Loucy (cell line): Measurements from ENCODE around the gene DTX1.

Experiments used
- H2AFZ ChIP-seq: fragments of 200-600 bp; sonication (generic); 2 replicates; pipeline ENCODE4 v1.6.0; 2016; ENCODE audit warnings: antibody characterized with exemption, mild to moderate bottlenecking, low read length, moderate library complexity
- H3F3A ChIP-seq: fragments of 200-600 bp; 2 replicates; pipeline ENCODE4 v1.6.0; 2016; ENCODE audit warnings: antibody characterized with exemption, low read depth, mild to moderate bottlenecking
- H3K27me3 ChIP-seq: fragments of 200-600 bp; sonication (generic); 2 replicates; pipeline ENCODE4 v1.6.1; 2014; ENCODE audit warnings: low read length, mild to moderate bottlenecking; ENCODE audit not compliant: insufficient read depth, poor library complexity, severe bottlenecking
- H3K36me3 ChIP-seq: fragments of 200-600 bp; sonication (generic); 2 replicates; pipeline ENCODE4 v1.6.1; 2016; ENCODE audit warnings: low read length; ENCODE audit not compliant: insufficient read depth
- H3K4me1 ChIP-seq: fragments of 200-600 bp; sonication (generic); 2 replicates; pipeline ENCODE4 v1.5.1; 2014; ENCODE audit warnings: low read length, mild to moderate bottlenecking; ENCODE audit not compliant: insufficient read depth, poor library complexity, severe bottlenecking
- H3K4me2 ChIP-seq: fragments of 200-600 bp; sonication (generic); 2 replicates; pipeline ENCODE4 v1.6.0; 2014; ENCODE audit warnings: antibody characterized with exemption, low read length, low read depth, mild to moderate bottlenecking; ENCODE audit not compliant: poor library complexity, severe bottlenecking
- H3K4me3 ChIP-seq: fragments of 200-600 bp; sonication (generic); 2 replicates; pipeline ENCODE4 v1.5.1; 2014; ENCODE audit warnings: low read length, mild to moderate bottlenecking, mixed read lengths; ENCODE audit not compliant: poor library complexity, severe bottlenecking
- H3K79me2 ChIP-seq: fragments of 200-600 bp; sonication (generic); 2 replicates; pipeline ENCODE4 v1.6.1; 2014; ENCODE audit warnings: low read length; ENCODE audit not compliant: insufficient read depth
- H3K9ac ChIP-seq: fragments of 200-600 bp; sonication (generic); 2 replicates; pipeline ENCODE4 v1.6.0; 2014; ENCODE audit warnings: mild to moderate bottlenecking, low read depth, low read length, moderate library complexity; ENCODE audit not compliant: poor library complexity, severe bottlenecking
- H3K9me2 ChIP-seq: fragments of 200-600 bp; sonication (generic); replicated peaks from 2 replicates; pipeline ENCODE4 v1.6.1; 2016; ENCODE audit warnings: low read depth, low read length, mixed read lengths
- H3K9me3 ChIP-seq: fragments of 200-600 bp; sonication (generic); 2 replicates; pipeline ENCODE4 v1.6.1; 2014; ENCODE audit warnings: mild to moderate bottlenecking, antibody characterized with exemption, low read length, low read depth; ENCODE audit not compliant: insufficient read depth
- H4K20me1 ChIP-seq: fragments of 200-600 bp; sonication (generic); 2 replicates; pipeline ENCODE4 v1.6.0; 2014; ENCODE audit warnings: antibody characterized with exemption, low read length, mild to moderate bottlenecking; ENCODE audit not compliant: insufficient read depth, poor library complexity, severe bottlenecking
- CTCF ChIP-seq: fragments of 200-600 bp; sonication (generic); conservative IDR thresholded peaks from 2 replicates; pipeline ENCODE4 v1.5.1; 2014; ENCODE audit warnings: mild to moderate bottlenecking, antibody characterized with exemption, low read length
- EZH2phosphoT487 ChIP-seq: fragments of 200-600 bp; IDR thresholded peaks from 2 replicates; pipeline ENCODE4 v1.6.1; 2018; ENCODE audit warnings: antibody characterized with exemption, mild to moderate bottlenecking, moderate library complexity, borderline replicate concordance

DTX1 gene

GRCh38 chr12:113021500-113021899 lies 35.0 kb upstream of the DTX1 start:
- H4K20me1 ChIP-seq: no peaks in the 10 kb centered on the region
- no peak overlapping the region for H3K4me3 ChIP-seq
- H3K27me3 ChIP-seq: no peaks in the 10 kb centered on the region
- TF ChIP-seq CTCF: no peak
- TF ChIP-seq EZH2phosphoT487: no peak
- no peaks in the 10 kb centered on the region for H3K9me3 ChIP-seq
- no peak overlapping the region for H2AFZ ChIP-seq
- no peak overlapping the region for H3K9ac ChIP-seq
- no peaks in the 10 kb centered on the region for H3K36me3 ChIP-seq
- H3F3A ChIP-seq: no peaks in the 10 kb centered on the region
- no peaks in the 10 kb centered on the region for H3K79me2 ChIP-seq
- H3K4me1 ChIP-seq: no peaks in the 10 kb centered on the region
- no peak overlapping the region for H3K4me2 ChIP-seq
- no peaks in the 10 kb centered on the region for H3K9me2 ChIP-seq

GRCh38 chr12:113022563-113023297 lies 33.8 kb upstream of the DTX1 start:
- Histone ChIP-seq H3K9me3 (no peaks in the 10 kb centered on the region), H3K4me3 (no peak overlapping the region), H3K27me3 (no peaks in the 10 kb centered on the region), H3F3A (no peaks in the 10 kb centered on the region), H3K4me2 (no peak overlapping the region), H3K36me3 (no peaks in the 10 kb centered on the region), H3K4me1 (no peaks in the 10 kb centered on the region), H3K79me2 (no peaks in the 10 kb centered on the region), H3K9me2 (no peaks in the 10 kb centered on the region), H3K9ac (no peak overlapping the region), H2AFZ (no peak overlapping the region), H4K20me1 (no peaks in the 10 kb centered on the region)
- TF ChIP-seq EZH2phosphoT487 (no peak), CTCF (no peak)

- Histone ChIP-seq H3K36me3 (no peaks in the 10 kb centered on the region), H3K9ac (no peak overlapping the region)
- no peak for TF ChIP-seq CTCF
- no peak for TF ChIP-seq EZH2phosphoT487
These were observed 28.8 kb upstream of the DTX1 start for GRCh38 chr12:113027726-113028125.

More at GRCh38 chr12:113027726-113028125, 28.8 kb upstream of the DTX1 start:
- Histone ChIP-seq H3F3A (no peaks in the 10 kb centered on the region), H3K79me2 (no peaks in the 10 kb centered on the region), H4K20me1 (no peaks in the 10 kb centered on the region), H3K4me3 (no peak overlapping the region), H3K4me1 (no peaks in the 10 kb centered on the region), H2AFZ (no peak overlapping the region), H3K9me2 (no peaks in the 10 kb centered on the region), H3K27me3 (no peaks in the 10 kb centered on the region), H3K9me3 (no peaks in the 10 kb centered on the region), H3K4me2 (no peak overlapping the region)
